Neural cell (in vitro differentiated cells): Measurements from ENCODE around the gene KIF4A. TPM values are rescaled to one million over a fixed set of nuclear protein-coding genes. Genes with fewer than 3 reads are reported as not detected.

Source experiments
- H2AFZ ChIP-seq: fragments of 200-600, 300-800 bp; sonication (generic), shearing (Covaris generic); 2 replicates; pipeline ENCODE4 v1.6.0; 2014; ENCODE audit warnings: low read depth, mild to moderate bottlenecking, antibody characterized with exemption, low read length, moderate library complexity
- H3F3A ChIP-seq: fragments of 200-600 bp; shearing (Covaris generic); 2 replicates; pipeline ENCODE4 v1.6.1; 2016; ENCODE audit warnings: mild to moderate bottlenecking, moderate library complexity, mixed read lengths, antibody characterized with exemption, low read length; ENCODE audit not compliant: insufficient read depth, poor library complexity, severe bottlenecking
- H3K27ac ChIP-seq: fragments of 200-600, 300-800 bp; sonication (generic), shearing (Covaris generic); 2 replicates; pipeline ENCODE4 v1.5.1; 2014; ENCODE audit warnings: mild to moderate bottlenecking, low read length, moderate library complexity
- H3K27me3 ChIP-seq: fragments of 300-800, 200-600 bp; sonication (generic), shearing (Covaris generic); 2 replicates; pipeline ENCODE4 v1.6.0; 2014; ENCODE audit warnings: mild to moderate bottlenecking, low read depth, low read length, moderate library complexity; ENCODE audit not compliant: insufficient read depth
- H3K36me3 ChIP-seq: fragments of 300-800, 200-600 bp; sonication (generic), shearing (Covaris generic); 2 replicates; pipeline ENCODE4 v1.5.1; 2014; ENCODE audit warnings: mild to moderate bottlenecking, antibody characterized with exemption, low read length, moderate library complexity; ENCODE audit not compliant: insufficient read depth
- H3K4me2 ChIP-seq: fragments of 300-800, 200-600 bp; sonication (generic), shearing (Covaris generic); 2 replicates; pipeline ENCODE4 v1.6.0; 2014; ENCODE audit warnings: mild to moderate bottlenecking, low read length
- H3K4me3 ChIP-seq: fragments of 300-800, 200-600 bp; sonication (generic), shearing (Covaris generic); 2 replicates; pipeline ENCODE4 v1.5.1; 2014; ENCODE audit warnings: mild to moderate bottlenecking, low read length, moderate library complexity
- H3K79me2 ChIP-seq: fragments of 200-600 bp; shearing (Covaris generic); replicated peaks from 2 replicates; pipeline ENCODE4 v1.6.0; 2014; ENCODE audit warnings: mild to moderate bottlenecking, low read length, moderate library complexity; ENCODE audit not compliant: insufficient read depth
- H3K9ac ChIP-seq: fragments of 300-800, 200-600 bp; sonication (generic), shearing (Covaris generic); 2 replicates; pipeline ENCODE4 v1.6.1; 2016; ENCODE audit warnings: mild to moderate bottlenecking, low read length, mixed read lengths
- H3K9me2 ChIP-seq: fragments of 200-600 bp; shearing (Covaris generic); 2 replicates; pipeline ENCODE4 v1.6.1; 2016; ENCODE audit warnings: mild to moderate bottlenecking, low read length, mixed read lengths; ENCODE audit not compliant: insufficient read depth
- H3K9me3 ChIP-seq: fragments of 200-600, 300-800 bp; sonication (generic), shearing (Covaris generic); 2 replicates; pipeline ENCODE4 v1.6.1; 2016; ENCODE audit warnings: mild to moderate bottlenecking, mixed run types, low read length, moderate library complexity, mixed read lengths
- H4K20me1 ChIP-seq: fragments of 200-600 bp; shearing (Covaris generic); 2 replicates; pipeline ENCODE4 v1.6.1; 2016; ENCODE audit warnings: mild to moderate bottlenecking, mixed run types; ENCODE audit not compliant: insufficient read depth
- CTCF ChIP-seq: fragments of 450-650 bp; IDR thresholded peaks from 2 replicates; pipeline ENCODE4 v1.5.1; 2014; ENCODE audit warnings: antibody characterized with exemption, mild to moderate bottlenecking, moderate library complexity; ENCODE audit not compliant: poor library complexity, severe bottlenecking
- EP300 ChIP-seq: fragments of 450-650 bp; conservative IDR thresholded peaks from 2 replicates; pipeline ENCODE4 v1.6.1; 2014; ENCODE audit warnings: antibody characterized with exemption, mild to moderate bottlenecking, moderate library complexity; ENCODE audit not compliant: poor library complexity, severe bottlenecking
- EZH2 ChIP-seq: fragments of 200-600, 300-800 bp; shearing (Covaris generic), sonication (generic); IDR thresholded peaks from 2 replicates; pipeline ENCODE4 v1.6.1; 2014; ENCODE audit warnings: antibody characterized with exemption, low read length, borderline replicate concordance, mild to moderate bottlenecking; ENCODE audit not compliant: insufficient read depth, poor library complexity, severe bottlenecking
- MXI1 ChIP-seq: fragments of 450-650 bp; conservative IDR thresholded peaks from 2 replicates; pipeline ENCODE4 v1.6.1; 2014; ENCODE audit warnings: antibody characterized with exemption, mild to moderate bottlenecking; ENCODE audit not compliant: poor library complexity, severe bottlenecking
- POLR2AphosphoS5 ChIP-seq: IDR thresholded peaks from 2 replicates; pipeline ENCODE4 v1.6.1; 2012
- RAD21 ChIP-seq: fragments of 450-650 bp; conservative IDR thresholded peaks from 2 replicates; pipeline ENCODE4 v1.6.1; 2014; ENCODE audit warnings: antibody characterized with exemption, mild to moderate bottlenecking, moderate library complexity
- SMC3 ChIP-seq: fragments of 450-650 bp; conservative IDR thresholded peaks from 2 replicates; pipeline ENCODE4 v1.6.1; 2014; ENCODE audit warnings: antibody characterized with exemption, mild to moderate bottlenecking, moderate library complexity; ENCODE audit not compliant: poor library complexity
- TAF1 ChIP-seq: IDR thresholded peaks from 2 replicates; pipeline ENCODE4 v1.6.1; 2012; ENCODE audit warnings: low read depth
- polyA plus RNA-seq: library from polyadenylated mRNA; depleted of rRNA; stranded (reverse); fragments of >200 nt; gene quantifications from 2 replicates; pipeline ENCODE4 v1.2.3, GENCODE V29; 2014
- TF ChIP-seq, protein P1 (sequence below): IDR thresholded peaks from 2 replicates; pipeline ENCODE4 v1.6.1; 2012; ENCODE audit warnings: borderline replicate concordance

KIF4A gene
- polyA plus RNA-seq, 1 donor from 2014 or later: 1.1 TPM

DNA sequence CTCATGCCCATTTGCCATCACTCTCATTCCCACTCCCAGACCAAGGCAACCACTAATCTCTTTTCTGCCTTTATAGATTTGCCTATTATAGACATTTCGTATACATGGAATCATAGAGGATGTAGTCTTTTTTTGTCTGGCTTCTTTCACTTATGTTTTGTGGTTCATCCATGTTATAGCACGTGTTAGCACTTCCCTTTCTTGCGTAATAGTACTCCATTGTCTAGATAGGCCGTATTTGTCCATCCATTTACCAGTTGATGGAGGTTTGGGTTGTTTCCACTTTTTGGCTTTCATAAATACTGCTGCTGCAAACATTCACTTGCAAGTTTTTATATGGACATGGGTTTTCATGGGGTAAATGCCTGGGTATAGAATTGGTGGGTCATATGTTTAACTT is 48.4 kb downstream of the KIF4A start:
- TF ChIP-seq SMC3 (no peak), TAF1 (no peak), RAD21 (no peak), MXI1 (no peak), EP300 (no peak), EZH2 (no peak), CTCF (no peak), POLR2AphosphoS5 (no peak)
- TF ChIP-seq, protein P1, sequence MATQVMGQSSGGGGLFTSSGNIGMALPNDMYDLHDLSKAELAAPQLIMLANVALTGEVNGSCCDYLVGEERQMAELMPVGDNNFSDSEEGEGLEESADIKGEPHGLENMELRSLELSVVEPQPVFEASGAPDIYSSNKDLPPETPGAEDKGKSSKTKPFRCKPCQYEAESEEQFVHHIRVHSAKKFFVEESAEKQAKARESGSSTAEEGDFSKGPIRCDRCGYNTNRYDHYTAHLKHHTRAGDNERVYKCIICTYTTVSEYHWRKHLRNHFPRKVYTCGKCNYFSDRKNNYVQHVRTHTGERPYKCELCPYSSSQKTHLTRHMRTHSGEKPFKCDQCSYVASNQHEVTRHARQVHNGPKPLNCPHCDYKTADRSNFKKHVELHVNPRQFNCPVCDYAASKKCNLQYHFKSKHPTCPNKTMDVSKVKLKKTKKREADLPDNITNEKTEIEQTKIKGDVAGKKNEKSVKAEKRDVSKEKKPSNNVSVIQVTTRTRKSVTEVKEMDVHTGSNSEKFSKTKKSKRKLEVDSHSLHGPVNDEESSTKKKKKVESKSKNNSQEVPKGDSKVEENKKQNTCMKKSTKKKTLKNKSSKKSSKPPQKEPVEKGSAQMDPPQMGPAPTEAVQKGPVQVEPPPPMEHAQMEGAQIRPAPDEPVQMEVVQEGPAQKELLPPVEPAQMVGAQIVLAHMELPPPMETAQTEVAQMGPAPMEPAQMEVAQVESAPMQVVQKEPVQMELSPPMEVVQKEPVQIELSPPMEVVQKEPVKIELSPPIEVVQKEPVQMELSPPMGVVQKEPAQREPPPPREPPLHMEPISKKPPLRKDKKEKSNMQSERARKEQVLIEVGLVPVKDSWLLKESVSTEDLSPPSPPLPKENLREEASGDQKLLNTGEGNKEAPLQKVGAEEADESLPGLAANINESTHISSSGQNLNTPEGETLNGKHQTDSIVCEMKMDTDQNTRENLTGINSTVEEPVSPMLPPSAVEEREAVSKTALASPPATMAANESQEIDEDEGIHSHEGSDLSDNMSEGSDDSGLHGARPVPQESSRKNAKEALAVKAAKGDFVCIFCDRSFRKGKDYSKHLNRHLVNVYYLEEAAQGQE: no peak
- H3F3A ChIP-seq: no peaks in the 10 kb centered on the region
- no peaks in the 10 kb centered on the region for H3K27me3 ChIP-seq
- H3K27ac ChIP-seq: no peak overlapping the region
- no peak overlapping the region for H3K9ac ChIP-seq
- no peak overlapping the region for H3K4me3 ChIP-seq
- H3K4me2 ChIP-seq: no peak overlapping the region
- no peaks in the 10 kb centered on the region for H3K79me2 ChIP-seq
- no peaks in the 10 kb centered on the region for H3K9me2 ChIP-seq
- H2AFZ ChIP-seq: no peak overlapping the region
- no peaks in the 10 kb centered on the region for H3K36me3 ChIP-seq
- no peaks in the 10 kb centered on the region for H3K9me3 ChIP-seq
- H4K20me1 ChIP-seq: no peaks in the 10 kb centered on the region

GRCh38 chrX:70343435-70343834 is 53.5 kb downstream of the KIF4A start:
- Histone ChIP-seq H3K4me2 (peak overlapping the region; percentile 4), H3K27ac (peak overlapping the region; percentile 58), H4K20me1 (no peaks in the 10 kb centered on the region), H3K36me3 (no peaks in the 10 kb centered on the region), H3K9me3 (no peaks in the 10 kb centered on the region), H3K9me2 (no peaks in the 10 kb centered on the region), H3F3A (no peaks in the 10 kb centered on the region), H3K79me2 (no peaks in the 10 kb centered on the region), H2AFZ (no peak overlapping the region), H3K4me3 (no peak overlapping the region), H3K9ac (no peak overlapping the region), H3K27me3 (no peaks in the 10 kb centered on the region)
- TF ChIP-seq RAD21 (no peak), SMC3 (no peak), POLR2AphosphoS5 (peak; percentile 30)
